Measurements from ENCODE around the gene ARPC1A. TPM values are rescaled to one million over a fixed set of nuclear protein-coding genes. Genes with fewer than 3 reads are reported as not detected.

The ARPC1A gene
- total and polyA plus RNA-seq, 2 donors from 2014 or later: 117 to 119 TPM

DNA sequence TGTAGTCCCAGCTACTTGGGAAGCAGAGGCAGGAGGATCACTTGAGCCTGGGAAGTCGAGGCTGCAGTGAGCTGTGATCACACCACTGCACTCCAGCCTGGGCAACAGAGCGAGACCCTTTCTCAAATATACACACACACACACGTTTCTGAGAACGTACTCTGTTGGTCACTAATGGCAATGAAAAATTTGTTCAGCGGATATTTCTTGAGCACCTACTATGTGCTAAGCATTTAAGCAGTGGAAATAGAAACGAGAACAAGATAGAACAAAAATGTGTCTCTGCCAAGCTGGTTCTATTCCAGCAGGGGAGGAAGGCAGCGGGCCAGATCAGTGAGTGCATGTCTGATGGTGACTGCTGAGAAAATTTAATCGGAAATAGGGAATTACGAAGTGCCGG lies 57.5 kb downstream of the ARPC1A start:
- FAIRE-seq (no peak), DNase-seq (no peak)
- H3K27ac ChIP-seq (ENCODE audit: low read depth in 2 of 2, low read length in 2 of 2): no peak overlapping the region
- peaks cover 0 to 5% (median 0%) of the 10 kb centered on the region in 3 donors for H3K36me3 ChIP-seq (ENCODE audit: control insufficient read depth in 2 of 3, insufficient read depth in 3 of 3, low read length in 3 of 3)
- H3K4me3 ChIP-seq (ENCODE audit: low read length in 3 of 3): no peak overlapping the region
- H3K9ac ChIP-seq (ENCODE audit: low read length in 3 of 3): no peak overlapping the region
- H3K9me3 ChIP-seq (ENCODE audit: control insufficient read depth in 2 of 3, insufficient read depth in 1 of 3, low read length in 3 of 3): no peaks in the 10 kb centered on the region
- intact Hi-C loops (cut with DNase I): no loop called here
- TF ChIP-seq, protein P1, sequence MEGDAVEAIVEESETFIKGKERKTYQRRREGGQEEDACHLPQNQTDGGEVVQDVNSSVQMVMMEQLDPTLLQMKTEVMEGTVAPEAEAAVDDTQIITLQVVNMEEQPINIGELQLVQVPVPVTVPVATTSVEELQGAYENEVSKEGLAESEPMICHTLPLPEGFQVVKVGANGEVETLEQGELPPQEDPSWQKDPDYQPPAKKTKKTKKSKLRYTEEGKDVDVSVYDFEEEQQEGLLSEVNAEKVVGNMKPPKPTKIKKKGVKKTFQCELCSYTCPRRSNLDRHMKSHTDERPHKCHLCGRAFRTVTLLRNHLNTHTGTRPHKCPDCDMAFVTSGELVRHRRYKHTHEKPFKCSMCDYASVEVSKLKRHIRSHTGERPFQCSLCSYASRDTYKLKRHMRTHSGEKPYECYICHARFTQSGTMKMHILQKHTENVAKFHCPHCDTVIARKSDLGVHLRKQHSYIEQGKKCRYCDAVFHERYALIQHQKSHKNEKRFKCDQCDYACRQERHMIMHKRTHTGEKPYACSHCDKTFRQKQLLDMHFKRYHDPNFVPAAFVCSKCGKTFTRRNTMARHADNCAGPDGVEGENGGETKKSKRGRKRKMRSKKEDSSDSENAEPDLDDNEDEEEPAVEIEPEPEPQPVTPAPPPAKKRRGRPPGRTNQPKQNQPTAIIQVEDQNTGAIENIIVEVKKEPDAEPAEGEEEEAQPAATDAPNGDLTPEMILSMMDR (IDR thresholded peaks at IDR 0.05; ENCODE audit: borderline replicate concordance, extremely low read depth, insufficient read depth): no peak
- H3K27me3 ChIP-seq (ENCODE audit: control insufficient read depth, insufficient read depth, low read length): no peaks in the 10 kb centered on the region
- H3K4me1 ChIP-seq (ENCODE audit: control insufficient read depth in 2 of 3, insufficient read depth in 2 of 3, low read depth in 1 of 3, low read length in 3 of 3): peaks cover 0 to 25% (median 0%) of the 10 kb centered on the region in 3 donors

DNA sequence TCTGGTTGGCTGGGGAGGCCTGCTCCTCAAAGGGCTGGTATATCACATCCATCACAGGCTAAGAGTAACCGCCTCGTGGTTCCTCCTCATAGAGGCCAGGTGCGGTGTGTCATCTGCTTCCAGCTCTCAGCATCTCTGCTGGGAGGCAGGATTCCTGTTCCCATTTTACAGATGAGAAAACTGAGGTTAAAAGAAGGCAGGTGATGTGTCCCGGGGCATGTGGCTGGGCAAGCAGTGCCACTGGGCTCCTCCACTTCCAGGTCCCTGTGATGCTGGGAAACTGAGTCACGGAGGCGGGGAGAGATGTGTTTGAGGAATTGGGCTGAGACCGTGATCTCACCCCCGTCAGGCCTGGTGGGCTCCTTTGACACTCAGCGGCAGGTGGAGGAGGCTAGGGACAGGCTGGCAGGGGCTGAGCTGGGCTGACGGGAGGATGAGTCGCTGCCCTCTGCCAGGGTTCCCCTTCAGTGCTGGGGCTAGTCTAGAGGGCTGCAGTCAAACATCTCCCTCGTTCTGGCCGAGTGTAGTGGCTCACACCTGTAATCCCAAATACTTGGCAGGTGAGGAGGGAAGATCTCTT lies 58.2 kb downstream of the ARPC1A start:
- no peaks in the 10 kb centered on the region for H3K9me3 ChIP-seq (ENCODE audit: control insufficient read depth in 2 of 3, insufficient read depth in 1 of 3, low read length in 3 of 3)
- H3K27ac ChIP-seq (ENCODE audit: low read depth in 2 of 2, low read length in 2 of 2): no peak overlapping the region
- peaks cover 0 to 25% (median 0%) of the 10 kb centered on the region in 3 donors for H3K4me1 ChIP-seq (ENCODE audit: control insufficient read depth in 2 of 3, insufficient read depth in 2 of 3, low read depth in 1 of 3, low read length in 3 of 3)
- no peak overlapping the region for H3K4me3 ChIP-seq (ENCODE audit: low read length in 3 of 3)
- intact Hi-C loops (cut with DNase I): no loop called here
- no peaks in the 10 kb centered on the region for H3K27me3 ChIP-seq (ENCODE audit: control insufficient read depth, insufficient read depth, low read length)
- TF ChIP-seq, protein P1 (IDR thresholded peaks at IDR 0.05; ENCODE audit: borderline replicate concordance, extremely low read depth, insufficient read depth): no peak
- FAIRE-seq (no peak), DNase-seq (no peak)
- no peak overlapping the region for H3K9ac ChIP-seq (ENCODE audit: low read length in 3 of 3)
- H3K36me3 ChIP-seq (ENCODE audit: control insufficient read depth in 2 of 3, insufficient read depth in 3 of 3, low read length in 3 of 3): peaks cover 0 to 6% (median 0%) of the 10 kb centered on the region in 3 donors

DNA sequence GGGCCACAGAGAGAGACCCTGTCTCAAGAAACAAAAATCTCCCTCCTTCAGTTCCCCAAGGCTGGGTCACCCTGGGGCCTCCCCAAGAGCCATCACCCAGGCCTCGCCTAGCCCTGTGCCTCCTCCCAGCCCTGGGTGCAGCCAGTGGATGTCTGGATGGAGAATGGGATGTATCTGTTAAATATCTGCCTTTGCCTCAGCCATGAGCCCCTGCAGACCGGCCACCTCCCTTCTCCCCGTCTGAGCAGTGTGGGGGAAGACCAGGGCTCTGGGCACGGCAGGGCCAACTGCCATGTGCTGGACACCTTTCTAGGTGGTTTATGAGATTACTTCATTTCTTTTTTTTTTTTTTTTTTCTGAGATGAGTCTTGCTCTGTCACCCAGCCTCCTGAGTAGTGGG lies 58.8 kb downstream of the ARPC1A start:
- intact Hi-C loops (cut with DNase I): no loop called here
- TF ChIP-seq, protein P1 (IDR thresholded peaks at IDR 0.05; ENCODE audit: borderline replicate concordance, extremely low read depth, insufficient read depth): no peak
- Histone ChIP-seq H3K4me1 (ENCODE audit: control insufficient read depth in 2 of 3, insufficient read depth in 2 of 3, low read depth in 1 of 3, low read length in 3 of 3) (peaks cover 0 to 20% (median 0%) of the 10 kb centered on the region in 3 donors), H3K27ac (ENCODE audit: low read depth in 2 of 2, low read length in 2 of 2) (no peak overlapping the region), H3K9ac (ENCODE audit: low read length in 3 of 3) (no peak overlapping the region), H3K36me3 (ENCODE audit: control insufficient read depth in 2 of 3, insufficient read depth in 3 of 3, low read length in 3 of 3) (peaks cover 0 to 7% (median 0%) of the 10 kb centered on the region in 3 donors), H3K9me3 (ENCODE audit: control insufficient read depth in 2 of 3, insufficient read depth in 1 of 3, low read length in 3 of 3) (no peaks in the 10 kb centered on the region), H3K4me3 (ENCODE audit: low read length in 3 of 3) (no peak overlapping the region), H3K27me3 (ENCODE audit: control insufficient read depth, insufficient read depth, low read length) (no peaks in the 10 kb centered on the region)
- DNase-seq: no peak
- no peak for FAIRE-seq

DNA sequence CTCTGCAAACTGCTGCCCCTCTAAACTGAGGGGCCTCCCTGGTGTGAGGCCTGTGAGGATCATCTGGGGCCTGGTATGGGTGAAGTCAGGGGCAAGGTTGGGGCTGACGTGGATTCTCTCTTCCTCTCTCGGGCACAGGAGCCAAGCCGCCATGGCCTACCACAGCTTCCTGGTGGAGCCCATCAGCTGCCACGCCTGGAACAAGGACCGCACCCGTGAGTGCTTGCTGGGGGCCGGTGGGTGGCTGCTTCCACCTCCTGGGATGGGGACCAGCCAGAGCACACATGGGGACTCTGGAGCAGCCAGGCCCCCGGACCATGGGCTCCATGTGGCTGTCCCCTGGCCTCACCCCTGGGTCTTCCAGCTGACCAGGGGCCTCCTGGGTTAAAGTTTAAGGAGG lies 59.9 kb downstream of the ARPC1A start:
- Histone ChIP-seq H3K9me3 (ENCODE audit: control insufficient read depth in 2 of 3, insufficient read depth in 1 of 3, low read length in 3 of 3) (no peaks in the 10 kb centered on the region), H3K36me3 (ENCODE audit: control insufficient read depth in 2 of 3, insufficient read depth in 3 of 3, low read length in 3 of 3) (peaks cover 0 to 9% (median 0%) of the 10 kb centered on the region in 3 donors), H3K27me3 (ENCODE audit: control insufficient read depth, insufficient read depth, low read length) (no peaks in the 10 kb centered on the region), H3K4me3 (ENCODE audit: low read length in 3 of 3) (no peak overlapping the region), H3K27ac (ENCODE audit: low read depth in 2 of 2, low read length in 2 of 2) (no peak overlapping the region), H3K9ac (ENCODE audit: low read length in 3 of 3) (no peak overlapping the region), H3K4me1 (ENCODE audit: control insufficient read depth in 2 of 3, insufficient read depth in 2 of 3, low read depth in 1 of 3, low read length in 3 of 3) (peaks cover 0 to 10% (median 0%) of the 10 kb centered on the region in 3 donors)
- intact Hi-C loops (cut with DNase I): no loop called here
- FAIRE-seq: no peak
- TF ChIP-seq, protein P1 (IDR thresholded peaks at IDR 0.05; ENCODE audit: borderline replicate concordance, extremely low read depth, insufficient read depth): no peak
- peak in 1 of 5 donors; percentile 70 for DNase-seq

Measured in kidney (tissue), 14 donors.